Measurements from ENCODE around the gene NCAPH2. TPM values are rescaled to one million over a fixed set of nuclear protein-coding genes. Genes with fewer than 3 reads are reported as not detected.
A peak's percentile ranks its signal among the peaks of the same experiment; 100 is the strongest.

Gene NCAPH2
- total and polyA plus RNA-seq, 2 of the 13 experiments (the other 11 are each of a cell fraction or from before 2014, with no cell fraction given), result 28.1 to 64.4 TPM

- FAIRE-seq, result no peak
- Histone ChIP-seq H3K27ac (ENCODE audit: extremely low read length, insufficient read depth, low read length) (peak overlapping the region; percentile 55), H3K36me3 (replicated peaks in 1 of 2; ENCODE audit: control insufficient read depth in 1 of 2, insufficient read depth in 2 of 2, low read length in 2 of 2) (no peaks in the 10 kb centered on the region)
- 0 out of 2 replicates have a peak, but pooled peaks have one; percentile 5 for TF ChIP-seq ZNF574 (CRISPR knock-in tag; IDR thresholded peaks at IDR 0.05)
- TF ChIP-seq ARID4A (CRISPR knock-in tag; IDR thresholded peaks at IDR 0.05; ENCODE audit: borderline replicate concordance), result peak; percentile 4; the same call in 1 of the 2 replicates
- TF ChIP-seq ZNF598 (CRISPR knock-in tag; IDR thresholded peaks at IDR 0.05; ENCODE audit: borderline replicate concordance), result 0 out of 2 replicates have a peak, but pooled peaks have one; percentile 17
- no peak for TF ChIP-seq SOX6 (IDR thresholded peaks at IDR 0.05)
- no peak for TF ChIP-seq SOX6 (CRISPR knock-in tag; IDR thresholded peaks at IDR 0.05)
- TF ChIP-seq KDM5B (CRISPR knock-in tag; IDR thresholded peaks at IDR 0.05; ENCODE audit: borderline replicate concordance), result 0 out of 2 replicates have a peak, but pooled peaks have one; percentile 14
- 0 out of 2 replicates have a peak, but pooled peaks have one; percentile 55 for TF ChIP-seq ZNF333 (CRISPR knock-in tag; IDR thresholded peaks at IDR 0.05; ENCODE audit: borderline replicate concordance)
- no peak for TF ChIP-seq MXD4 (CRISPR knock-in tag; IDR thresholded peaks at IDR 0.05)
- 0 out of 2 replicates have a peak, but pooled peaks have one; percentile 14 for TF ChIP-seq IRF9 (CRISPR knock-in tag; IDR thresholded peaks at IDR 0.05; ENCODE audit: borderline replicate concordance)
- 0 out of 2 replicates have a peak, but pooled peaks have one; percentile 26 for TF ChIP-seq TGIF2 (CRISPR knock-in tag; IDR thresholded peaks at IDR 0.05)
- TF ChIP-seq DZIP1 (CRISPR knock-in tag; IDR thresholded peaks at IDR 0.05), result no peak
These were observed 55.6 kb downstream of the NCAPH2 start for GRCh38 chr22:50563413-50564160.

More at GRCh38 chr22:50563413-50564160, 55.6 kb downstream of the NCAPH2 start:
- Histone ChIP-seq H4K20me1 (ENCODE audit: insufficient read depth, low read length) (no peaks in the 10 kb centered on the region), H3K9me3 (ENCODE audit: low read length) (no peaks in the 10 kb centered on the region), H3K79me2 (ENCODE audit: insufficient read depth, low read length) (no peaks in the 10 kb centered on the region), H3K4me3 (replicated peaks in 1 of 3; ENCODE audit: insufficient read depth in 1 of 3, low read depth in 2 of 3, low read length in 3 of 3) (peak overlapping the region; percentile 68 to 85 (median 71)), H3K27me3 (ENCODE audit: control insufficient read depth in 1 of 2, insufficient read depth in 2 of 2, low read length in 2 of 2) (peaks cover 0 to 16% of the 10 kb centered on the region in 2 experiments; a peak in 1 of 5 replicates), H3K4me2 (ENCODE audit: low read depth, low read length) (peak overlapping the region; percentile 89), H2AFZ (ENCODE audit: low read length) (no peak overlapping the region), H3K4me1 (ENCODE audit: insufficient read depth, low read length) (peaks cover 21% of the 10 kb centered on the region), H3K9ac (ENCODE audit: insufficient read depth, low read depth, low read length) (peak overlapping the region; percentile 64)
- DNase-seq (ENCODE audit: low spot score) (peak; percentile 34), ATAC-seq (peak; percentile 65)
- intact Hi-C loops (cut with micrococcal nuclease; ENCODE audit: unreplicated experiment) (loop anchor here (5.0 kb wide), 1 partner anchor 36 kb away; the partner anchor contains the start of gene SCO2), in situ Hi-C loops (cut with HindIII; ENCODE audit: extremely low pct_ligation_motif_present, low pct_unique_long_range_greater_than_20kb) (no loop called here)
- ChIA-PET POLR2A (interaction anchor here (1.0 to 2.9 kb wide), 16 partner anchors 14 to 320 kb away, joined by 3 to 36 read pairs (median 6); partner anchors contain the start of genes CHKB, CPT1B, KLHDC7B and LMF2), CTCF (ENCODE audit: low intra/inter-chr PET ratio, low total read pairs) (no interaction called here)
- BruUV-seq (replicated peaks), result no TSS peak
- 7% methylated on average over 17 of the region's 17 CpGs for WGBS (ENCODE audit: low lambda C conversion rate)

Data from HepG2 (cell line).